Left ventricle myocardium inferior (tissue), 1 donor: ENCODE results near the gene PCDHB14. TPM values are rescaled to one million over a fixed set of nuclear protein-coding genes. Genes with fewer than 3 reads are reported as not detected.

Experiments used
- DNase-seq: peaks from one replicate; pipeline ENCODE4 v3.0.0-alpha.2; 2020
- H3K27ac ChIP-seq: fragments of 200-600 bp; replicated peaks from 2 replicates; pipeline ENCODE4 v1.8.0; 2021
- H3K27me3 ChIP-seq: fragments of 200-600 bp; 2 replicates; pipeline ENCODE4 v1.8.0; 2021; ENCODE audit warnings: low read depth
- H3K36me3 ChIP-seq: fragments of 200-600 bp; 2 replicates; pipeline ENCODE4 v1.8.0; 2021
- H3K4me1 ChIP-seq: fragments of 200-600 bp; 2 replicates; pipeline ENCODE4 v1.8.0; 2021
- H3K4me3 ChIP-seq: fragments of 200-600 bp; 2 replicates; pipeline ENCODE4 v1.8.0; 2021; ENCODE audit warnings: mild to moderate bottlenecking, moderate library complexity
- H3K9me3 ChIP-seq: fragments of 200-600 bp; replicated peaks from 2 replicates; pipeline ENCODE4 v1.8.0; 2021
- CTCF ChIP-seq: fragments of 200-600 bp; IDR thresholded peaks from 2 replicates; pipeline ENCODE4 v1.8.0; 2021; ENCODE audit warnings: antibody characterized with exemption, mild to moderate bottlenecking, borderline replicate concordance
- intact Hi-C: fragments of 100-400 bp; cut with micrococcal nuclease; formaldehyde crosslinking; loops from one replicate; pipeline ENCODE4 v1.11.0; 2022
- total RNA-seq: library from RNA; stranded (reverse); fragmentation: NEBNext Ultra II Directional; extraction: Animal tissue kit (Norgen Biotek cat#: 25700); gene quantifications from one replicate; pipeline ENCODE4 v1.2.1, GENCODE V29; 2021
- donor health status: DM: no; HTN: yes; CAD: no; lungs with severe emphysema.

PCDHB14 gene
- total RNA-seq, 1 donor from 2014 or later, result 1.9 TPM

GRCh38 chr5:141250576-141250975 is 27.4 kb downstream of the PCDHB14 start:
- peaks cover 55% of the 10 kb centered on the region for H3K36me3 ChIP-seq
- no peaks in the 10 kb centered on the region for H3K27me3 ChIP-seq
- peaks cover 100% of the 10 kb centered on the region for H3K9me3 ChIP-seq
- no peak for DNase-seq
- no peak overlapping the region for H3K4me3 ChIP-seq
- H3K27ac ChIP-seq, result no peak overlapping the region
- H3K4me1 ChIP-seq, result no peaks in the 10 kb centered on the region
- intact Hi-C loops, result no loop called here
- TF ChIP-seq CTCF, result no peak

- intact Hi-C loops, result no loop called here
- H3K4me1 ChIP-seq, result no peaks in the 10 kb centered on the region
- H3K9me3 ChIP-seq, result peaks cover 100% of the 10 kb centered on the region
- no peak for DNase-seq
- H3K27ac ChIP-seq, result no peak overlapping the region
- no peaks in the 10 kb centered on the region for H3K27me3 ChIP-seq
- peaks cover 70% of the 10 kb centered on the region for H3K36me3 ChIP-seq
- no peak for TF ChIP-seq CTCF
- no peak overlapping the region for H3K4me3 ChIP-seq
Observed at GRCh38 chr5:141258464-141258863, 35.3 kb downstream of the PCDHB14 start.

GRCh38 chr5:141258948-141259347 is 35.8 kb downstream of the PCDHB14 start:
- intact Hi-C loops, result no loop called here
- H3K36me3 ChIP-seq, result peaks cover 75% of the 10 kb centered on the region
- H3K27ac ChIP-seq, result no peak overlapping the region
- H3K27me3 ChIP-seq, result no peaks in the 10 kb centered on the region
- no peaks in the 10 kb centered on the region for H3K4me1 ChIP-seq
- no peak for TF ChIP-seq CTCF
- DNase-seq, result no peak
- peaks cover 100% of the 10 kb centered on the region for H3K9me3 ChIP-seq
- no peak overlapping the region for H3K4me3 ChIP-seq

GRCh38 chr5:141260458-141261237 is 37.5 kb downstream of the PCDHB14 start:
- intact Hi-C loops, result no loop called here
- no peak overlapping the region for H3K4me3 ChIP-seq
- peaks cover 100% of the 10 kb centered on the region for H3K9me3 ChIP-seq
- no peaks in the 10 kb centered on the region for H3K4me1 ChIP-seq
- no peak overlapping the region for H3K27ac ChIP-seq
- DNase-seq, result no peak
- peaks cover 75% of the 10 kb centered on the region for H3K36me3 ChIP-seq
- no peaks in the 10 kb centered on the region for H3K27me3 ChIP-seq
- no peak for TF ChIP-seq CTCF

- Histone ChIP-seq H3K9me3 (peaks cover 100% of the 10 kb centered on the region), H3K27me3 (no peaks in the 10 kb centered on the region), H3K4me1 (no peaks in the 10 kb centered on the region), H3K4me3 (no peak overlapping the region), H3K36me3 (peaks cover 77% of the 10 kb centered on the region), H3K27ac (no peak overlapping the region)
- intact Hi-C loops, result no loop called here
- DNase-seq, result no peak
- TF ChIP-seq CTCF, result no peak
Observed at GRCh38 chr5:141261238-141261546, 38.0 kb downstream of the PCDHB14 start.
